ENCODE data around the gene EBLN2.

DNA sequence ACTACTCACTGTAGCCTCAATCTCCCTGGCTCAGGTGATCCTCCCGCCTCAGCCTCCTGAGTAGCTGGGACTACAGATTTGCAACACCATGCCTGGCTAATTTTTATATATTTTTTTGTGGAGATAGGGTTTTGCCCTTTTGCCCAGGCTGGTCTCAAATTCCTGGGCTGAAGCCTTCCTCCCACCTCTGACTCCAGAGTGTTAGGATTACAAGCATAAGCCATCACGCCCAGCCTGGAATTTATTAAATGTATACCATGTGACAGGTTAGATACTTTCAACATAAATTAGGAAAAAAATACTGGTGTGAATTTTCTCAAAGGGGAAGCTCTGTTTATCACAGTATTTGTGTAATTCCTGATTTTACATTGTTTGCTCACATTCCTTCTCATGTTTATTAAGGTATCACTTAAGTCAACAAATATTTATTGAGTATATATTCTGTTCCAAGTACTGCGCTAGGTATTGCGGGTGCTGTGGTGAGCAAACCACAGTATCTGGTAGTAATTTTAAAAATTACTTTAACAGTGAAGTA, 40.1 kb upstream of the EBLN2 start:
- TF ChIP-seq EZH2 (IDR thresholded peaks at IDR 0.05) (no peak), CTCF (IDR thresholded peaks at IDR 0.05) (no peak), EZH2phosphoT487 (IDR thresholded peaks at IDR 0.05) (no peak)

Measured in neural progenitor cell (in vitro differentiated cells).